K562 (cell line): ENCODE data around the gene RUVBL2. TPM values are rescaled to one million over a fixed set of nuclear protein-coding genes. Genes with fewer than 3 reads are reported as not detected.

Experiments used
- ASH1L ChIP-seq: fragments of 450-650 bp; IDR thresholded peaks from 2 replicates; pipeline ENCODE4 v1.6.1; 2018; ENCODE audit warnings: borderline replicate concordance, mild to moderate bottlenecking, low read depth; ENCODE audit not compliant: partially characterized antibody
- ATF7 ChIP-seq: fragments of 450-650 bp; IDR thresholded peaks from 2 replicates; pipeline ENCODE4 v1.7.1; 2014; ENCODE audit warnings: mild to moderate bottlenecking, moderate library complexity
- CHD1 ChIP-seq: fragments of 200-600 bp; sonication (generic); IDR thresholded peaks from one replicate; pipeline ENCODE4 v1.6.1; 2012; ENCODE audit warnings: mild to moderate bottlenecking, moderate library complexity, low read length, inconsistent platforms
- CREB1 ChIP-seq, 2 experiments: sonication (generic) in 1 of 2; formaldehyde crosslinking in 1 of 2; IDR thresholded peaks; 2 replicates each; pipeline versions ENCODE4 v1.6.1 to v1.8.0; 2012 to 2022; ENCODE audit warnings: inconsistent platforms in 1 of 2, mild to moderate bottlenecking in 1 of 2, missing genetic modification reagents in 1 of 2, moderate library complexity in 1 of 2
- EP300 ChIP-seq: IDR thresholded peaks from 2 replicates; pipeline ENCODE4 v1.6.1; 2012; ENCODE audit warnings: low read length, improper control_type of control experiment
- GTF2A2 ChIP-seq: IDR thresholded peaks from 2 replicates; pipeline ENCODE4 v1.6.1; 2016; ENCODE audit warnings: mild to moderate bottlenecking, missing genetic modification characterization, missing compliant biosample characterization
- MAFF ChIP-seq: IDR thresholded peaks from 2 replicates; pipeline ENCODE4 v1.6.1; 2012; ENCODE audit warnings: low read length, improper control_type of control experiment
- MIER1 ChIP-seq: fragments of 450-650 bp; IDR thresholded peaks from 2 replicates; pipeline ENCODE4 v1.6.1; 2016; ENCODE audit warnings: antibody characterized with exemption, mild to moderate bottlenecking, low read depth
- PRPF4 ChIP-seq: fragments of 200-400 bp; formaldehyde crosslinking; IDR thresholded peaks from one replicate; pipeline ENCODE4 v1.6.1; 2017; ENCODE audit warnings: low read length, low read depth, mild to moderate bottlenecking; ENCODE audit not compliant: insufficient read depth, poor library complexity, severe bottlenecking
- SIN3A ChIP-seq, 2 experiments: fragments of 150-350 bp in 1 of 2; IDR thresholded peaks; 2 replicates each; pipeline ENCODE4 v1.6.1; 2011 to 2016; ENCODE audit warnings: borderline replicate concordance in 2 of 2, low read depth in 2 of 2, low read length in 2 of 2, mild to moderate bottlenecking in 2 of 2, moderate library complexity in 2 of 2; ENCODE audit not compliant: control insufficient read depth in 1 of 2
- SIX5 ChIP-seq, 2 experiments: IDR thresholded peaks; 2 replicates each; pipeline ENCODE4 v1.6.1; 2011; ENCODE audit warnings: low read length in 2 of 2, borderline replicate concordance in 1 of 2, low read depth in 1 of 2, mild to moderate bottlenecking in 1 of 2, moderate library complexity in 1 of 2; ENCODE audit not compliant: insufficient read depth in 1 of 2
- SMAD4 ChIP-seq: fragments of 250-450 bp; sonication (Bioruptor Pico); conservative IDR thresholded peaks from 2 replicates; pipeline ENCODE4 v1.8.0; 2021; ENCODE audit warnings: inconsistent platforms, mild to moderate bottlenecking, moderate library complexity
- SNRNP70 ChIP-seq: fragments of 200-400 bp; formaldehyde crosslinking; optimal IDR thresholded peaks from 2 replicates; pipeline ENCODE3; 2017; ENCODE audit warnings: low read depth, low read length
- SOX6 ChIP-seq: fragments of 450-650 bp; IDR thresholded peaks from 2 replicates; pipeline ENCODE4 v1.6.1; 2014; ENCODE audit warnings: mild to moderate bottlenecking
- ZFPM2 ChIP-seq: fragments of 250-450 bp; sonication (Bioruptor Pico); IDR thresholded peaks from 2 replicates; pipeline ENCODE4 v1.5.1; 2022; ENCODE audit warnings: mild to moderate bottlenecking
- ZKSCAN8 ChIP-seq: fragments of 200-800 bp; sonication (Bioruptor generic); IDR thresholded peaks from 2 replicates; pipeline ENCODE4 v1.6.1; 2016; ENCODE audit warnings: missing genetic modification characterization, missing compliant biosample characterization
- ZNF263 ChIP-seq: sonication (generic); formaldehyde crosslinking; IDR thresholded peaks from 2 replicates; pipeline ENCODE4 v1.8.0; 2022; ENCODE audit warnings: mild to moderate bottlenecking, missing genetic modification reagents, borderline replicate concordance
- ZNF282 ChIP-seq: sonication (generic); formaldehyde crosslinking; IDR thresholded peaks from 2 replicates; pipeline ENCODE4 v1.8.1; 2023; ENCODE audit warnings: missing genetic modification reagents
- ZNF408 ChIP-seq: fragments of 250-450 bp; sonication (Bioruptor Pico); IDR thresholded peaks from 2 replicates; pipeline ENCODE4 v1.4.0; 2020; ENCODE audit warnings: low read depth, mild to moderate bottlenecking, moderate library complexity
- polyA plus RNA-seq, 8 experiments: library from polyadenylated mRNA; depleted of rRNA in 4 of 8; stranded (reverse) in 5 of 8; unstranded in 3 of 8; fragments of >200 nt; fragmentation: Nextera tagmentation in 2 of 8; fragmentation: Illumina TruSeq in 1 of 8; extraction: Ambion mirVana in 2 of 8; extraction: Trizol in 1 of 8; gene quantifications; 2 replicates each; pipeline versions ENCODE4 v1.2.1 to v1.2.3, GENCODE V29; 2011 to 2014; ENCODE audit warnings: inconsistent platforms in 1 of 8, missing spikeins in 1 of 8
- total RNA-seq, 7 experiments: library from RNA; depleted of rRNA in 6 of 7; stranded (reverse); fragments of >200 nt in 6 of 7; fragmentation: Illumina TruSeq in 2 of 7; extraction: Trizol in 2 of 7; gene quantifications; 2 replicates each; pipeline versions ENCODE4 v1.2.1 to v1.2.3, GENCODE V29; 2011 to 2021; ENCODE audit warnings: low replicate concordance in 1 of 7
- TF ChIP-seq, protein P1 (sequence below): fragments of 250-450 bp; sonication (Bioruptor Pico); IDR thresholded peaks from 2 replicates; pipeline ENCODE4 v1.4.0; 2020; ENCODE audit warnings: borderline replicate concordance
- TF ChIP-seq, protein P2 (sequence below): sonication (generic); formaldehyde crosslinking; IDR thresholded peaks from 2 replicates; pipeline ENCODE4 v1.5.0; 2020; ENCODE audit warnings: missing genetic modification reagents
- TF ChIP-seq, protein P3 (sequence below): fragments of 450-650 bp; formaldehyde crosslinking; IDR thresholded peaks from 2 replicates; pipeline ENCODE4 v1.4.0; 2020; ENCODE audit warnings: mild to moderate bottlenecking, moderate library complexity
- TF ChIP-seq, protein P4 (sequence below): fragments of 450-650 bp; formaldehyde crosslinking; IDR thresholded peaks from 2 replicates; pipeline ENCODE4 v1.4.0; 2020; ENCODE audit warnings: mild to moderate bottlenecking

Gene RUVBL2
- total and polyA plus RNA-seq, 9 of the 15 experiments (the other 6 are each of a cell fraction or from before 2014, with no cell fraction given) = 71.4 to 453 (median 237) TPM

DNA sequence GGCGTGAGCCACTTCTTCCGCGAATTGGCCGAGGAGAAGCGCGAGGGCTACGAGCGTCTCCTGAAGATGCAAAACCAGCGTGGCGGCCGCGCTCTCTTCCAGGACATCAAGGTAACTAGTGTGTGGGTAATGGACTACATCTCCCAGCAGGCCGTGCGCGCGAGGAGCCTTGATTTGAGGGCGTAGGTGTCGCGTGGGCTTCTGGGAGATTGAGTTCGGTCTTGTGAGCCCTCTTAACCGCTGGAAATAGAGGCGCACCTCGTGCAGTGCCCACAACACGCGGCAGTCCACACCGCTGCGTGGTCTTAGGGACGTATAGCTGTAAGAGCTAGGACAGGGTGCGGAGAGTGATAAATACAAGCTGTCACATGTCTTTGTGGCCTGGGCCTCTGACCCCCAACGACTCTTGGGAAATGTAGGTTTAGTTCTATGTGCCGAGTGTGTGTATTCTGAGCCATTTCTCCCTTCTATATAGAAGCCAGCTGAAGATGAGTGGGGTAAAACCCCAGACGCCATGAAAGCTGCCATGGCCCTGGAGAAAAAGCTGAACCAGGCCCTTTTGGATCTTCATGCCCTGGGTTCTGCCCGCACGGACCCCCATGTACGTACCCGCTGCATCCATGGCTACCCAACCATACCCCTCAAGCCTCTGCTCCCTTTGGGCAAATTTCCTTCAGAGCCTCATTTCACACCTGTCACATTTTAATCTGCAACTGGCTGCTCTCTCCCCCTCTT is 27.7 kb upstream of the RUVBL2 start (continued):
- TF ChIP-seq, protein P1, sequence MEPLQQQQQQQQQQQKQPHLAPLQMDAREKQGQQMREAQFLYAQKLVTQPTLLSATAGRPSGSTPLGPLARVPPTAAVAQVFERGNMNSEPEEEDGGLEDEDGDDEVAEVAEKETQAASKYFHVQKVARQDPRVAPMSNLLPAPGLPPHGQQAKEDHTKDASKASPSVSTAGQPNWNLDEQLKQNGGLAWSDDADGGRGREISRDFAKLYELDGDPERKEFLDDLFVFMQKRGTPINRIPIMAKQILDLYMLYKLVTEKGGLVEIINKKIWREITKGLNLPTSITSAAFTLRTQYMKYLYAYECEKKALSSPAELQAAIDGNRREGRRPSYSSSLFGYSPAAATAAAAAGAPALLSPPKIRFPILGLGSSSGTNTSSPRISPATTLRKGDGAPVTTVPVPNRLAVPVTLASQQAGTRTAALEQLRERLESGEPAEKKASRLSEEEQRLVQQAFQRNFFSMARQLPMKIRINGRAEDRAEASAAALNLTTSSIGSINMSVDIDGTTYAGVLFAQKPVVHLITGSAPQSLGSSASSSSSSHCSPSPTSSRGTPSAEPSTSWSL (CRISPR knock-in tag) = no peak
- TF ChIP-seq, protein P2, sequence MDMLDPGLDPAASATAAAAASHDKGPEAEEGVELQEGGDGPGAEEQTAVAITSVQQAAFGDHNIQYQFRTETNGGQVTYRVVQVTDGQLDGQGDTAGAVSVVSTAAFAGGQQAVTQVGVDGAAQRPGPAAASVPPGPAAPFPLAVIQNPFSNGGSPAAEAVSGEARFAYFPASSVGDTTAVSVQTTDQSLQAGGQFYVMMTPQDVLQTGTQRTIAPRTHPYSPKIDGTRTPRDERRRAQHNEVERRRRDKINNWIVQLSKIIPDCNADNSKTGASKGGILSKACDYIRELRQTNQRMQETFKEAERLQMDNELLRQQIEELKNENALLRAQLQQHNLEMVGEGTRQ (CRISPR knock-in tag) = no peak
- TF ChIP-seq, protein P3, sequence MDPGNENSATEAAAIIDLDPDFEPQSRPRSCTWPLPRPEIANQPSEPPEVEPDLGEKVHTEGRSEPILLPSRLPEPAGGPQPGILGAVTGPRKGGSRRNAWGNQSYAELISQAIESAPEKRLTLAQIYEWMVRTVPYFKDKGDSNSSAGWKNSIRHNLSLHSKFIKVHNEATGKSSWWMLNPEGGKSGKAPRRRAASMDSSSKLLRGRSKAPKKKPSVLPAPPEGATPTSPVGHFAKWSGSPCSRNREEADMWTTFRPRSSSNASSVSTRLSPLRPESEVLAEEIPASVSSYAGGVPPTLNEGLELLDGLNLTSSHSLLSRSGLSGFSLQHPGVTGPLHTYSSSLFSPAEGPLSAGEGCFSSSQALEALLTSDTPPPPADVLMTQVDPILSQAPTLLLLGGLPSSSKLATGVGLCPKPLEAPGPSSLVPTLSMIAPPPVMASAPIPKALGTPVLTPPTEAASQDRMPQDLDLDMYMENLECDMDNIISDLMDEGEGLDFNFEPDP (CRISPR knock-in tag) = no peak
- TF ChIP-seq ZFPM2 (CRISPR knock-in tag) (no peak), ZNF263 (CRISPR knock-in tag) (no peak; the same call in none of the 2 replicates), CHD1 (peak; percentile 52), ASH1L (no peak), SIX5 (IDR thresholded peaks at IDR 0.05; ENCODE audit: borderline replicate concordance in 1 of 2, insufficient read depth in 1 of 2, low read depth in 1 of 2, low read length in 2 of 2) (peak; percentile 81 to 85), ZNF408 (CRISPR knock-in tag) (no peak), ATF7 (no peak), SOX6 (no peak), MAFF (no peak; the same call in 1 of the 2 replicates), ZNF282 (no peak), ZKSCAN8 (no peak), MIER1 (0 out of 2 replicates have a peak, but pooled peaks have one; percentile 9), GTF2A2 (tag) (no peak), CREB1 (IDR thresholded peaks at IDR 0.05) (peak; percentile 24; the same call in 1 of the 2 replicates), CREB1 (CRISPR knock-in tag; IDR thresholded peaks at IDR 0.05) (peak; percentile 72; the same call in 1 of the 2 replicates), SIN3A (IDR thresholded peaks at IDR 0.05; ENCODE audit: borderline replicate concordance in 2 of 2, control insufficient read depth in 1 of 2, low read depth in 2 of 2, low read length in 2 of 2) (peak in 1 of 2 experiments; percentile 3; a peak in 1 of 4 replicates), PRPF4 (peak; percentile 11), SMAD4 (CRISPR knock-in tag) (no peak), EP300 (no peak), SNRNP70 (peak; percentile 52)
- TF ChIP-seq, protein P4, sequence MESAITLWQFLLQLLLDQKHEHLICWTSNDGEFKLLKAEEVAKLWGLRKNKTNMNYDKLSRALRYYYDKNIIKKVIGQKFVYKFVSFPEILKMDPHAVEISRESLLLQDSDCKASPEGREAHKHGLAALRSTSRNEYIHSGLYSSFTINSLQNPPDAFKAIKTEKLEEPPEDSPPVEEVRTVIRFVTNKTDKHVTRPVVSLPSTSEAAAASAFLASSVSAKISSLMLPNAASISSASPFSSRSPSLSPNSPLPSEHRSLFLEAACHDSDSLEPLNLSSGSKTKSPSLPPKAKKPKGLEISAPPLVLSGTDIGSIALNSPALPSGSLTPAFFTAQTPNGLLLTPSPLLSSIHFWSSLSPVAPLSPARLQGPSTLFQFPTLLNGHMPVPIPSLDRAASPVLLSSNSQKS (CRISPR knock-in tag) = 0 out of 2 replicates have a peak, but pooled peaks have one; percentile 9
